K562 (cell line): ENCODE data around the gene DEPDC1. TPM values are rescaled to one million over a fixed set of nuclear protein-coding genes. Genes with fewer than 3 reads are reported as not detected.

Source experiments
- AFF1 ChIP-seq, 2 experiments: fragments of 450-650 bp; IDR thresholded peaks; 2 replicates each; pipeline ENCODE4 v1.6.1; 2018; ENCODE audit warnings: mild to moderate bottlenecking in 2 of 2, low read depth in 1 of 2; ENCODE audit not compliant: partially characterized antibody in 2 of 2
- DLX4 ChIP-seq: fragments of 250-450 bp; sonication (Bioruptor Pico); IDR thresholded peaks from 2 replicates; pipeline ENCODE4 v1.6.1; 2021; ENCODE audit warnings: mild to moderate bottlenecking
- GATA2 ChIP-seq: sonication (generic); formaldehyde crosslinking; IDR thresholded peaks from 2 replicates; pipeline ENCODE4 v1.4.0; 2020; ENCODE audit warnings: mild to moderate bottlenecking, missing genetic modification reagents
- RBM39 ChIP-seq: fragments of 200-400 bp; formaldehyde crosslinking; optimal IDR thresholded peaks from 2 replicates; pipeline ENCODE3; 2018; ENCODE audit warnings: low read depth, low read length
- polyA plus RNA-seq, 8 experiments: library from polyadenylated mRNA; depleted of rRNA in 4 of 8; stranded (reverse) in 5 of 8; unstranded in 3 of 8; fragments of >200 nt; fragmentation: Nextera tagmentation in 2 of 8; fragmentation: Illumina TruSeq in 1 of 8; extraction: Ambion mirVana in 2 of 8; extraction: Trizol in 1 of 8; gene quantifications; 2 replicates each; pipeline versions ENCODE4 v1.2.1 to v1.2.3, GENCODE V29; 2011 to 2014; ENCODE audit warnings: inconsistent platforms in 1 of 8, missing spikeins in 1 of 8
- total RNA-seq, 7 experiments: library from RNA; depleted of rRNA in 6 of 7; stranded (reverse); fragments of >200 nt in 6 of 7; fragmentation: Illumina TruSeq in 2 of 7; extraction: Trizol in 2 of 7; gene quantifications; 2 replicates each; pipeline versions ENCODE4 v1.2.1 to v1.2.3, GENCODE V29; 2011 to 2021; ENCODE audit warnings: low replicate concordance in 1 of 7
- TF ChIP-seq, protein P1 (sequence below): fragments of 150-350 bp; conservative IDR thresholded peaks from 2 replicates; pipeline ENCODE4 v1.6.1; 2014; ENCODE audit warnings: low read length

Gene DEPDC1
- total and polyA plus RNA-seq, 9 of the 15 experiments (the other 6 are each of a cell fraction or from before 2014, with no cell fraction given), result 9.9 to 28.3 (median 17.8) TPM

DNA sequence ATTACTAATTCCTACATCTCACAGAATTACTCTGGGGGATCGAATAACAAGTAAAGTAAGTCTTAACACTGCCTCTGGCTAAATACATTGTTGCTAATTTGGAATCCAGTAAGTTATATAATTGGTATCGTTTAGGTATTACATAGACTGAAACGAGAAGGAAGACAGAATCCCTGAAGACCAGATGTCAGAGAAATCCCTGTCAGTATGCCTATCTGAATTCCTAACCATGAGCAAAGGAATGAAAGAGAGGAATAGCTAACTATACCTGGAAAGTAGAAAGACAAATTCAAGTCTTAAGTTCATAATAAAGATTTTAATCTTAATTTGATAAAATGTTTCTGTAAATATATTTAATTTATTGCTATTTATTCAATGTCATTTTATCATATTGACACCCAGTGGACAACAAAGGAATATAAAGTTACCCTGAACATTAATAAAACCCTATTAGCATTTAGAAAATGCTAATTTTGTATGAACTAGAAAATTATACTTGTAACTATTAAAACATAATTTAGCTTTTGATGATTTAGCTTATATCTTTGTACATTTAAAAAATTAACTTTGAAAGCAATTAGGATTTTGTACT lies 11.4 kb downstream of the DEPDC1 start (continued):
- TF ChIP-seq DLX4 (no peak), GATA2 (CRISPR knock-in tag) (no peak), RBM39 (no peak), AFF1 (IDR thresholded peaks at IDR 0.05; ENCODE audit: low read depth in 1 of 2, partially characterized antibody in 2 of 2) (no peak)
- TF ChIP-seq, protein P1, sequence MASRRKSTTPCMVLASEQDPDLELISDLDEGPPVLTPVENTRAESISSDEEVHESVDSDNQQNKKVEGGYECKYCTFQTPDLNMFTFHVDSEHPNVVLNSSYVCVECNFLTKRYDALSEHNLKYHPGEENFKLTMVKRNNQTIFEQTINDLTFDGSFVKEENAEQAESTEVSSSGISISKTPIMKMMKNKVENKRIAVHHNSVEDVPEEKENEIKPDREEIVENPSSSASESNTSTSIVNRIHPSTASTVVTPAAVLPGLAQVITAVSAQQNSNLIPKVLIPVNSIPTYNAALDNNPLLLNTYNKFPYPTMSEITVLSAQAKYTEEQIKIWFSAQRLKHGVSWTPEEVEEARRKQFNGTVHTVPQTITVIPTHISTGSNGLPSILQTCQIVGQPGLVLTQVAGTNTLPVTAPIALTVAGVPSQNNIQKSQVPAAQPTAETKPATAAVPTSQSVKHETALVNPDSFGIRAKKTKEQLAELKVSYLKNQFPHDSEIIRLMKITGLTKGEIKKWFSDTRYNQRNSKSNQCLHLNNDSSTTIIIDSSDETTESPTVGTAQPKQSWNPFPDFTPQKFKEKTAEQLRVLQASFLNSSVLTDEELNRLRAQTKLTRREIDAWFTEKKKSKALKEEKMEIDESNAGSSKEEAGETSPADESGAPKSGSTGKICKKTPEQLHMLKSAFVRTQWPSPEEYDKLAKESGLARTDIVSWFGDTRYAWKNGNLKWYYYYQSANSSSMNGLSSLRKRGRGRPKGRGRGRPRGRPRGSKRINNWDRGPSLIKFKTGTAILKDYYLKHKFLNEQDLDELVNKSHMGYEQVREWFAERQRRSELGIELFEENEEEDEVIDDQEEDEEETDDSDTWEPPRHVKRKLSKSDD, result no peak
